ENCODE data around the gene PLCG1.

PLCG1 gene

DNA sequence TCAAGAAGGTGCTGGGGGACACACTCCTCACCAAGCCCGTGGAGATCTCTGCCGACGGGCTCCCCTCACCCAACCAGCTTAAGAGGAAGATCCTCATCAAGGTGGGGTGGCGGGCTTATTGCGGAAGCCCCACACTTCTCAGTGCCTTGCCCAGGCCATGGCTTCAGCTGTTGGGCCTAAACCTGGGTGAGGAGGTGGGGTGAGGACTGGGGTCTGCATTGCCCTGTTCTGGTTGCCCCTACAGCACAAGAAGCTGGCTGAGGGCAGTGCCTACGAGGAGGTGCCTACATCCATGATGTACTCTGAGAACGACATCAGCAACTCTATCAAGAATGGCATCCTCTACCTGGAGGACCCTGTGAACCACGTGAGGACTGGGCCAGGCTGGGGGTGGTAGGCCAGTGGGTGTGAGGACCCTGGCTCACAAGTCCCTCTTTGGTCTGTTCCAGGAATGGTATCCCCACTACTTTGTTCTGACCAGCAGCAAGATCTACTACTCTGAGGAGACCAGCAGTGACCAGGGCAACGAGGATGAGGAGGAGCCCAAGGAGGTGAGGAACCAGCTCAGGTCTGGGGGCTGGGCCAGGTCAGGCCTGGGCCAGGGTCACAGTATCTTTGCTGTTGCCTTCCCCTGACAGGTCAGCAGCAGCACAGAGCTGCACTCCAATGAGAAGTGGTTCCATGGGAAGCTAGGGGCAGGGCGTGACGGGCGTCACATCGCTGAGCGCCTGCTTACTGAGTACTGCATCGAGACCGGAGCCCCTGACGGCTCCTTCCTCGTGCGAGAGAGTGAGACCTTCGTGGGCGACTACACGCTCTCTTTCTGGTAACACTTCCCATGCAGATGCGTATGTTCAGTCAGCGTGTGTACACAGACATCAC lies 27.9 kb downstream of the PLCG1 start:
- DNase-seq: peak in 1 of 58 donors; percentile 17

DNA sequence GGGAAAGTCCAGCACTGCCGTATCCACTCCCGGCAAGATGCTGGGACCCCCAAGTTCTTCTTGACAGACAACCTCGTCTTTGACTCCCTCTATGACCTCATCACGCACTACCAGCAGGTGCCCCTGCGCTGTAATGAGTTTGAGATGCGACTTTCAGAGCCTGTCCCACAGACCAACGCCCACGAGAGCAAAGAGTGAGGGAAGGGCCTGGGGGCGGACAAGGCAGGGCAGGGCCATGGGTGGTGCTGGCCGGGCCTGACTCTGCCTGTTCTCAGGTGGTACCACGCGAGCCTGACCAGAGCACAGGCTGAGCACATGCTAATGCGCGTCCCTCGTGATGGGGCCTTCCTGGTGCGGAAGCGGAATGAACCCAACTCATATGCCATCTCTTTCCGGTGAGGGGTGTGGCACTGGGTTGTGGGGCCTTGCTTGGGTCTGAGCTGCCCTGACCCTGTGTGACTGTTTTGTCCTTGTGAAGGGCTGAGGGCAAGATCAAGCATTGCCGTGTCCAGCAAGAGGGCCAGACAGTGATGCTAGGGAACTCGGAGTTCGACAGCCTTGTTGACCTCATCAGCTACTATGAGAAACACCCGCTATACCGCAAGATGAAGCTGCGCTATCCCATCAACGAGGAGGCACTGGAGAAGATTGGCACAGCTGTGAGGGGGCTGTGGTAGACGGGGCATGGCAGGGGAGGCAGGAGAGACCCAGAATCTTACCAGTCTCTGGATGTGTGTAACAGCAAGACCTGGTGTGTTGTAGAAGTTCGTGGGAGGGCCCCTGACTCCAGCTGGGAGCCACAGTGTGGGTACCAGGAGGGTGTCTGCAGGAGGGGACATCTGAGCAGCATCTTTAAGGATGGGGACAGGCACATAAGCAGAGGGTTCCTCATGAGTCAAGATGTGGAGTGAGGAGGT lies 29.1 kb downstream of the PLCG1 start:
- DNase-seq: no peak

GRCh38 chr20:41167118-41167470 lies 29.8 kb downstream of the PLCG1 start:
- no peak for DNase-seq

DNA sequence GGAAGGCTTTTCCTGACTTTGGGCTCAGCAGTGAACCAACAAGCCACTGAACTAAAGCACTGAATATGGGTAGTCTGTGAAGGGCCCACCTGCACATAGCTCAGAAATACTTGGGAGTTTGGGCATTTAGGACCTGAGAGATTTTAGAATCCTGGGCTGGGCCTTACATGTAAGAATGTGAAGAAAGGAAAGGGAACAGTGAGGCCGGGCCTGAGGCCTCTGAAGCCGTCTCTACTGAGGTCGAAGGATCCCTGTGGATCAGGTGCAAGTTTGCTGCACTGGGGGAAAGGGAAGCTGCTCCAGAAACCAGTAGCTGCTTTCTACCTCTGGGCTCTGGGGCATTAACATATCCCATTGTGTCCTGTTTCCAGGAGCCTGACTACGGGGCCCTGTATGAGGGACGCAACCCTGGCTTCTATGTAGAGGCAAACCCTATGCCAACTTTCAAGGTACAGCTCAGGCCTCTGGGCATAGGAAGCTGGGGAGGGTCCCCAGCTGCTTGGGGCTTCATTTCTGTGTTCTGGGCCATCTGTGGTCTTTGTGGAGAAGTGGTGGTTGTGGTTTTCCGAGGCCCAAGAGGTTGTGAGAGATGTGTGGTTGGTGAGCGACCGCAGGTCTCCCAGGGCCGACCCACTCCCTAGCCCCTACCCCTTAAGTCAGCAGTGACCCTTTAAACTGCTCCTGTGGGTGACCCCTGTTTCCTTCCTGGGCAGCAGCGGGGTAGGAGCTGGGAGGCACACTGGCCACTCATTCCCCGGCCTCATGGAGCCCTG lies 30.3 kb downstream of the PLCG1 start:
- no peak for DNase-seq

DNA sequence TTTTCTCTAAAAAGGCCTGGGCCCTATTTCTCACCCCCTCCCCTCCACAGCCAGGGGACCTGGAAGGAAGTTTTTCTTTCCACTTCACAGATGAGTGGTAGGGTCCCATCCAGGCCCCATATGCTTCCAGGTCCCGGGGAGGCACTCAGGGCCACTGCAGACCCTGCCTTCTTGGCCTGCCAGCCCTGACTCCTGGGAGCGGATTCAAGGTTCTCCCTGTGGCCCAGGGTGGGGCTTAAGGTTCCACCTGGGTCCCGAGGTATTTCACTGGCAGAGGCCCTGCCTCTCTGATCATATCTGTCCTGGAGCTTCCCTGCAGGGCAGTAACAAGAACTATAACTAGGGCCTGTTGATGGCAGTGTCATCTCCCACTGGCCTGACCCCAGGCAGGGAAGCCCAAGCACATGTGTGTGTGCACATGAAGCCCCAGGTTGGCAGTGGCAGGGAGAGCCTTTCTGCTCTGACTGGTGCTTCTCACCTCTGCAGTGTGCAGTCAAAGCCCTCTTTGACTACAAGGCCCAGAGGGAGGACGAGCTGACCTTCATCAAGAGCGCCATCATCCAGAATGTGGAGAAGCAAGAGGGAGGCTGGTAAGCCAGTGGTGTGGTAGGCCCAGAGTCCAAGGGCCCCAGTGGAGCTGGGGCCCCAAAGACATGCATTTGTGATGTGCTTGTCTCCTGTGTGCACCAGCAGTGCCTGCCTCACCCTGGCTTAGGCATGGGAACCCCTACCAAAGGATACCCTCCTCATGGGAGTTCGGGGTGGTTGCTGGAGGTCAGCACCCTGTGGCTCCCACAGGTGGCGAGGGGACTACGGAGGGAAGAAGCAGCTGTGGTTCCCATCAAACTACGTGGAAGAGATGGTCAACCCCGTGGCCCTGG lies 31.2 kb downstream of the PLCG1 start:
- no peak for DNase-seq

- DNase-seq: no peak
These were observed 31.9 kb downstream of the PLCG1 start for GRCh38 chr20:41169162-41169690.

DNA sequence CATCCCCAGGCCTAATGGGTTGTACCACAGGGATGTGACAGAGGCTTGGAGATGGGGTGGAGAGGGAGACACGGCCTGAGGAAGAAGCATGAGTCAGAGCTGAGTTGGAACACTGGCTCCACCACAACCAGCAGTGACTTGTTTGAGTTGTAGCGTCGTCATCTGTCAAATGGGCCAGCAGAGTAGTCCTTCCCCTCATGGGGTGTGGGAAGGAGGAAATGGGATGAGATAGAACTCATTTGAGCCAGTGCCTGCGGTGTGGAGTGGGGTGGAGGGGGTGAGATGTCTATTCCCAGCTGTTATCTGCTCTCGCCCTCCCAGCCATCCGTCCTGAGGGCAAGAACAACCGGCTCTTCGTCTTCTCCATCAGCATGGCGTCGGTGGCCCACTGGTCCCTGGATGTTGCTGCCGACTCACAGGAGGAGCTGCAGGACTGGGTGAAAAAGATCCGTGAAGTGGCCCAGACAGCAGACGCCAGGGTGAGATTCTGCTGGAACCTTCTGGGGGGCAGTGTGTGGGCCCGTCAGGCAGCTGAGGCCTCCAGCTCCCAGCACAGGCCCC lies 32.5 kb downstream of the PLCG1 start:
- no peak for DNase-seq

DNA sequence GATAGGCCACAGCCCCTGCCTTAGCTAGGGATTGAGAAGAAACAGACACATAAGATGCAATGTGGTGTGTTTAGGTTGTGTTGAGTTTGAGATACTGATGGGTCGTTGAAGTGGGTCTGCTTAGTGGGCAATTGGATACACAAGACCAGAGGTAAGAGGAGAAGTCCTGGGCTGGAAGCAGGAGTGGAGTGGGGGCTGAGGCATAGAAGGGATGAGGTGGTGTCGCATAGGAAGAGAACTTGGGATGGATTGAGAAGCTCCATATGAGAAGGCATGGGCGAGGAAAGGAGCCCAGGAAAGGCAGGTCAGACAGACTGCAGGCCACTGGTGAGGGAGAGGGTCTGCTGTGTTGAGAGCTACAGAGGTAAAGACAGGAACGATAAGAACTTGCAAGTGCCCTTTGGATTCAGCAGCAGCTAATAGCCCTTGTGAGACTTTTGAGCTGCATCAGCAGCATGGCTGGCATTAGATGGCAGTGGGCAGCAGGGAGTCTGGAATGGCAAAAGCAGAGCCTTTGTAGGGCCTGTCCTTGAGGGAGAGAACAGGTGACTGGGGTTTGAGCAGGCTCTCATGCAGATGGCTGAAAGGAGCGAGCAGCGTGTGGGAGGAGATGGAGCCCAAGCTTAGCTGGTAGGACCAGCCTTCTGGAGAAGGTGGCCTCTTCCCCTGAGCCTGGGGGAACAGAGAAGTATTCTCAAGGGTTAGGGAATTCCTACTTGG lies 33.2 kb downstream of the PLCG1 start:
- DNase-seq: peak in 1 of 58 donors; percentile 39

DNA sequence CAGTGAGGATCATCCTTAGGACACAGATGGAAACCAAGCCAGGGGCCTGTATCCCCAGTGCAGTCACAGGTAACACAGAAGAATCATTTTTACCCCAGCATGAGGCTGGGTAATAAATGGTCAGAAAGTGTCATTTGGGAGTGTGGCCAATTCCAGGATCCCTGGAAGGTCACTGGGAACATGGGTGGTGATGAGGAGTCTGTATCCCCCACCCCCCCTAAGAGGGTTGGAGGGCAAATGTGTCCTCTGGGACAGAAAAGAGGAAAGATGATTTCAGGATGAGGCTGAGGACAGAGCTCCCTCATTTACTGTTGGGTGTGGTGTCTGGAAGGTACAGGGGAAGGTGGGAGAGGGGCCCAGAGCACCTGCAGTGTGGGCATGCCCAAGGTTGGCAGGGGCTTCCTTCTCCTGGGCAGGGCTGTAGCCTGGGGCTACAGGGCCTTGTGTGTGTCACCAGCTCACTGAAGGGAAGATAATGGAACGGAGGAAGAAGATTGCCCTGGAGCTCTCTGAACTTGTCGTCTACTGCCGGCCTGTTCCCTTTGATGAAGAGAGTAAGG lies 34.5 kb downstream of the PLCG1 start:
- DNase-seq: no peak

DNA sequence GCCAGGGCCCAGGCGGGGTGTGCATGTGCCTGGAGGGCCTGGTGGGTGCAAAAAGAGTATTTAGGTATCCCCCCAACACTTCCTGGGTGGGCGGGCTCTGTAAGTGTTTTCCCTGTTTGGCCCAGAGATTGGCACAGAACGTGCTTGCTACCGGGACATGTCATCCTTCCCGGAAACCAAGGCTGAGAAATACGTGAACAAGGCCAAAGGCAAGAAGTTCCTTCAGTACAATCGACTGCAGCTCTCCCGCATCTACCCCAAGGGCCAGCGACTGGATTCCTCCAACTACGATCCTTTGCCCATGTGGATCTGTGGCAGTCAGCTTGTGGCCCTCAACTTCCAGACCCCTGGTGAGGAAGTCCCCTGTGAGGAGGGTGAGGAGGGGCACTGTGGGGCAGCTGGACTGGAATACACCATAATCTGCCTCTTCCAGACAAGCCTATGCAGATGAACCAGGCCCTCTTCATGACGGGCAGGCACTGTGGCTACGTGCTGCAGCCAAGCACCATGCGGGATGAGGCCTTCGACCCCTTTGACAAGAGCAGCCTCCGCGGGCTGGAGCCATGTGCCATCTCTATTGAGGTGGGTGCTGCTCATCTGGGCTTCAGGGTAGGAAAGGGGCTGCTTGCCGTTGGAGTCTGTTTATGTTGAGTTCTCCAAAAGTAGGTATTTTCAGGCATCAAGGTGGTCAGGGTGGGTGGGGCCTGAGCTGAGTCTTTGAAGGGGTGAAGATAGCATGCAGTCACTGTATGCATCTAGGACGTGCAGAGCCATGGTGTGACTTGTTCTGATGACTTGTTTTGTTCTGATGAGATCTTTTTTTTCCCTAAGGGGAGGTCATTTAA lies 35.2 kb downstream of the PLCG1 start:
- peak in 2 of 58 donors; percentile 23 to 30 for DNase-seq

DNA sequence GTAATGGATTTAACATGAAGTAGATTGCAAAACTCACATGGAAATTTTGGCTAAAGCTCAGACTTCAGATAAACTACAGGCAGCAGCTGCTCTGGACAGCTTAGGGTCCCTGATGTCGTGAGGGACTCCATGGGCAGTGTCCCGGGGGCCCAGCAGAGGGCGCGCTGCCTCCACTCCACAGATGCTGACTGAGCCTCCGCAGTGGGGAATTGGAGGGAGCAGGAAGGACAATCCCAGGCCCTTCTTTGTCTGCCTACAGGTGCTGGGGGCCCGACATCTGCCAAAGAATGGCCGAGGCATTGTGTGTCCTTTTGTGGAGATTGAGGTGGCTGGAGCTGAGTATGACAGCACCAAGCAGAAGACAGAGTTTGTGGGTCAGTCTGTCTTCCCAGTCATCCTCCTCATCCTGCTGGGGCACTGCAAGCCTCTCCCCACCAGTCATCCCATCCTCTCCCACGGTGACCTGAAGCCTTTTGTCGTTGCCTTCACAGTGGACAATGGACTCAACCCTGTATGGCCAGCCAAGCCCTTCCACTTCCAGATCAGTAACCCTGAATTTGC lies 35.9 kb downstream of the PLCG1 start:
- peak in 56 of 58 donors; percentile 36 to 92 (median 77) for DNase-seq

- DNase-seq: no peak
These were observed 36.5 kb downstream of the PLCG1 start for GRCh38 chr20:41173791-41174341.

DNA sequence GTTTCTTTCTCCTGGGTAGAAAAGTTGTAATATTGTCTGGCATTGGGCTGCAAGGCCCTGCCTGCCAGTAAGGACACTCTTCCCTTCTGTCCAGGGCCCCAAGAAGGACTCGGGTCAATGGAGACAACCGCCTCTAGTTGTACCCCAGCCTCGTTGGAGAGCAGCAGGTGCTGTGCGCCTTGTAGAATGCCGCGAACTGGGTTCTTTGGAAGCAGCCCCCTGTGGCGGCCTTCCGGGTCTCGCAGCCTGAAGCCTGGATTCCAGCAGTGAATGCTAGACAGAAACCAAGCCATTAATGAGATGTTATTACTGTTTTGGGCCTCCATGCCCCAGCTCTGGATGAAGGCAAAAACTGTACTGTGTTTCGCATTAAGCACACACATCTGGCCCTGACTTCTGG lies 37.0 kb downstream of the PLCG1 start:
- DNase-seq: no peak

DNA sequence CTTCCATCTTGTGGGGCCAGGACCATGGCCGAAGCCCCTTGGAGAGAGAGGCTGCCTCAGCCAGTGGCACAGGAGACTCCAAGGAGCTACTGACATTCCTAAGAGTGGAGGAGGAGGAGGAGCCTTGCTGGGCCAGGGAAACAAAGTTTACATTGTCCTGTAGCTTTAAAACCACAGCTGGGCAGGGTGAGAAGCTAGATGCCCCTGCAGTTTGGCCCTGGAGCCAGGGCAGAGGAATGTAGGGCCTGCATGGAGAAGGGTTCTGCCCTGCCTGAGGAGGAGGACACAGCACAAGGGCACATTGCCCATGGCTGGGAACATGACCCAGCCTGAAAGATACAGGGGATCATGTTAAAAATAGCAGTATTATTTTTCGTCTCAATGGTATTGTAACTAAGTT lies 37.4 kb downstream of the PLCG1 start:
- DNase-seq: no peak

DNA sequence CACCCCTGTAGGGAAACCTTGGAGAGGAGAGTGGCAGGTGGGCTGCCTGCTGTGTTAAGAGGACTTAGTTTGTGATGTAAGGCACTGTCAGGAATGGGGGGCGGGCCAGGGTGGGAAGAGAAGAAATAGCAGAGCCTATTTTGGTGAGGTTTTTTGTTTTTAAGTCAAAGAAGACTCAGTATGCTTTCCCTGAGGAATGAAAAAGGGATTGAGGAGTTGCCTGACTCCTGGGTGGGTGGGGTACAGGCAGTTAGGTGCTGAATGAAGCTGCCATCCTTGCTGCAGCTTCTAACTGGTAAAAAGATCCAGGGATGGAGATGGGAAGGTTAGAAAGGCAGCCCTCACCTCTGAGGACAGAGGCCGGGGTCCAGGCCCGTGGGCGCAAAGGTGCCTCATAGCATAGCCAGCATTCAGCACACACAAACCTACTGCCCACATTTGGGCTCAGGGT lies 37.9 kb downstream of the PLCG1 start:
- DNase-seq: no peak

DNA sequence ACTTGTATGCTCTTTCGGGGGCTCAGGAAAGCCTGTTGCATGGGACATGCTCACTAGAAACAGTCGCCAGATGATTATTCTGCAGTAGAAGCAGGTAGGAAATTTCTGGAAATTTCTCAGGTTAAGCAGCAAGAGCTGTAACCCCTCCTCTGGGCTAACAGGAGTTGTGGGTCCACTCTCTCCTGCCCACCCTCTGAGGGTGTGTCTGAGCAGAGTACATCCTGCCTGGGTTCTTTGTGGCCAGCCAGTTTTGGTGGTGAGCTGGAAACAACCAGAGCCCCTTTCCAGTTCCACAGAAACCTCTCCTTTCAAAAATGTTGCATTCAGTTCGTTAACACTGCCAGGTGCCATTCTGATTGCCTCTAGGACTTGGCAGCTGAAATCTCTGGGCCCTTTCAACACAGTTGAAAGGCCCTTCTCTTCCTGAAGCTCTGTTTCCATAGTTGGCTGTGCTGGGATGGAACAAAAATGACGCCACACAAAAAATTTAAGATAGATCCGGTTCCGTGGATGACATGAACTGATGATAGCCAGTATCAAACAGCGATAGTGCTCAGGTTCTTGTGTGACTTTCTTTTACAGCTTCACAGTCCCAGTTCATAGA lies 38.5 kb downstream of the PLCG1 start:
- peak in 8 of 58 donors; percentile 22 to 47 (median 36) for DNase-seq
